IMR-90 (cell line): ENCODE measurements around the gene NEUROG3. TPM values are rescaled to one million over a fixed set of nuclear protein-coding genes. Genes with fewer than 3 reads are reported as not detected.
A peak's percentile ranks its signal among the peaks of the same experiment; 100 is the strongest.

Experiments
- ATAC-seq: fragments of 200-7000 bp; cut with Tn5 transposase; 2 replicates; pipeline ENCODE4 v1.9.1; 2020; ENCODE audit warnings: low read depth, mild to moderate bottlenecking, moderate library complexity
- BruUV-seq: library from RNA; stranded (reverse); fragments of 400-500 nt; replicated peaks from 2 replicates; lab custom pipeline; 2021; lab: Mats Ljungman, UMichigan
- CTCF ChIA-PET: fragments of 300-600 bp; formaldehyde crosslinking; extraction: SDS; loops from one replicate; lab custom pipeline; 2021; ENCODE audit warnings: antibody characterized with exemption; lab: Yijun Ruan, JAX
- POLR2A ChIA-PET: fragments of 300-600 bp; sonication (Branson Sonifier 250); formaldehyde crosslinking; loops from one replicate; lab custom pipeline; 2022; ENCODE audit warnings: antibody characterized with exemption; ENCODE audit not compliant: unreplicated experiment; lab: Charles Lee
- DNase-seq: peaks from one replicate; pipeline ENCODE4 v3.0.0; 2013
- H2AFZ ChIP-seq: replicated peaks from 2 replicates; pipeline ENCODE3; 2013; ENCODE audit warnings: low read length, mild to moderate bottlenecking; ENCODE audit not compliant: poor library complexity
- H2AK5ac ChIP-seq: 2 replicates; pipeline ENCODE4 v1.6.1; 2013; ENCODE audit warnings: low read depth, low read length, inconsistent platforms
- H2AK9ac ChIP-seq: replicated peaks from 2 replicates; pipeline ENCODE3; 2013; ENCODE audit warnings: mild to moderate bottlenecking, low read depth, low read length, moderate library complexity; ENCODE audit not compliant: poor library complexity
- H2BK120ac ChIP-seq: 2 replicates; pipeline ENCODE4 v1.6.1; 2013; ENCODE audit warnings: low read depth, low read length, inconsistent platforms
- H2BK15ac ChIP-seq: 3 replicates; pipeline ENCODE4 v1.6.1; 2013; ENCODE audit warnings: low read depth, low read length, inconsistent platforms
- H2BK20ac ChIP-seq: 2 replicates; pipeline ENCODE4 v1.6.1; 2013; ENCODE audit warnings: low read depth, mild to moderate bottlenecking, inconsistent platforms, low read length, moderate library complexity
- H2BK5ac ChIP-seq: 2 replicates; pipeline ENCODE4 v1.6.1; 2013; ENCODE audit warnings: mild to moderate bottlenecking, low read depth, low read length, inconsistent platforms; ENCODE audit not compliant: poor library complexity, severe bottlenecking
- H3K14ac ChIP-seq: replicated peaks from 2 replicates; pipeline ENCODE4 v1.6.1; 2013; ENCODE audit warnings: low read depth, low read length, inconsistent platforms
- H3K18ac ChIP-seq: 2 replicates; pipeline ENCODE4 v1.6.1; 2013; ENCODE audit warnings: low read depth, low read length, control low read depth
- H3K23ac ChIP-seq: 2 replicates; pipeline ENCODE4 v1.6.1; 2013; ENCODE audit warnings: low read depth, low read length, inconsistent platforms
- H3K27ac ChIP-seq: 2 replicates; pipeline ENCODE4 v1.5.1; 2013; ENCODE audit warnings: mild to moderate bottlenecking, control low read depth, low read length; ENCODE audit not compliant: insufficient read depth
- H3K27me3 ChIP-seq: 2 replicates; pipeline ENCODE4 v1.6.1; 2013; ENCODE audit warnings: low read length; ENCODE audit not compliant: control insufficient read depth, insufficient read depth
- H3K36me3 ChIP-seq: 2 replicates; pipeline ENCODE4 v1.6.1; 2013; ENCODE audit warnings: low read length, mixed read lengths; ENCODE audit not compliant: control insufficient read depth, insufficient read depth
- H3K4ac ChIP-seq: 2 replicates; pipeline ENCODE4 v1.6.1; 2013; ENCODE audit warnings: low read depth, low read length, inconsistent platforms
- H3K4me1 ChIP-seq: 2 replicates; pipeline ENCODE4 v1.6.1; 2013; ENCODE audit warnings: low read length, mixed read lengths; ENCODE audit not compliant: control insufficient read depth, insufficient read depth
- H3K4me2 ChIP-seq: 2 replicates; pipeline ENCODE4 v1.6.1; 2013; ENCODE audit warnings: low read depth, mild to moderate bottlenecking, control low read depth, low read length, moderate library complexity
- H3K4me3 ChIP-seq: 2 replicates; pipeline ENCODE4 v1.5.1; 2013; ENCODE audit warnings: low read depth, mild to moderate bottlenecking, control low read depth, low read length, moderate library complexity; ENCODE audit not compliant: insufficient read depth
- H3K56ac ChIP-seq: 2 replicates; pipeline ENCODE4 v1.6.1; 2013; ENCODE audit warnings: low read length, inconsistent platforms; ENCODE audit not compliant: insufficient read depth; ENCODE audit errors: extremely low read depth
- H3K79me1 ChIP-seq, 2 experiments: 2 replicates each; pipeline ENCODE4 v1.6.1; 2013; ENCODE audit warnings: low read length in 2 of 2, inconsistent platforms in 1 of 2, low read depth in 1 of 2
- H3K9ac ChIP-seq: 2 replicates; pipeline ENCODE4 v1.6.1; 2013; ENCODE audit warnings: low read depth, low read length, control low read depth
- H3K9me1 ChIP-seq: 2 replicates; pipeline ENCODE4 v1.6.1; 2013; ENCODE audit warnings: low read length, inconsistent platforms; ENCODE audit not compliant: insufficient read depth
- H3K9me3 ChIP-seq: 2 replicates; pipeline ENCODE4 v1.6.1; 2013; ENCODE audit warnings: low read length; ENCODE audit not compliant: control insufficient read depth, insufficient read depth
- H4K20me1 ChIP-seq: 2 replicates; pipeline ENCODE4 v1.6.1; 2013; ENCODE audit warnings: low read length, inconsistent platforms; ENCODE audit not compliant: insufficient read depth
- H4K5ac ChIP-seq: 2 replicates; pipeline ENCODE4 v1.6.1; 2013; ENCODE audit warnings: mild to moderate bottlenecking, low read depth, low read length, control low read depth
- H4K8ac ChIP-seq, 2 experiments: 2 replicates each; pipeline ENCODE4 v1.6.1; 2013; ENCODE audit warnings: low read depth in 2 of 2, low read length in 2 of 2, control low read depth in 1 of 2, inconsistent platforms in 1 of 2
- H4K91ac ChIP-seq: 2 replicates; pipeline ENCODE4 v1.6.1; 2013; ENCODE audit warnings: low read depth, low read length, inconsistent platforms; ENCODE audit not compliant: insufficient read depth
- RAD21 ChIP-seq: IDR thresholded peaks from 2 replicates; pipeline ENCODE4 v1.6.1; 2012; ENCODE audit warnings: low read length, improper control_type of control experiment
- RFX5 ChIP-seq: IDR thresholded peaks from 2 replicates; pipeline ENCODE4 v1.8.0; 2012; ENCODE audit warnings: low read depth, mild to moderate bottlenecking, low read length, moderate library complexity
- WGBS, 2 experiments: methylation state at CpG; one replicate each; pipeline versions ENCODE4 v1.1.5 to v1.1.7; 2013; ENCODE audit warnings: missing lambda C conversion rate in 2 of 2; ENCODE audit not compliant: insufficient read length in 1 of 2; ENCODE audit errors: extremely low coverage in 2 of 2; 5-methylcytosine and 5-hydroxymethylcytosine counted together
- dilution Hi-C: fragments of 300-500 bp; cut with HindIII; formaldehyde crosslinking; loops from one replicate; pipeline ENCODE4 v1.14.3; 2018; ENCODE audit warnings: low sequenced_read_pairs; ENCODE audit not compliant: unreplicated experiment
- in situ Hi-C: fragments of 300-500 bp; cut with MboI; formaldehyde crosslinking; loops from 3 replicates; pipeline ENCODE4 v1.14.3; 2019; ENCODE audit warnings: low sequenced_read_pairs, inconsistent platforms, mixed read lengths
- intact Hi-C: fragments of 100-400 bp; cut with micrococcal nuclease; formaldehyde crosslinking; loops from 2 replicates; pipeline ENCODE4 v1.10.0; 2022
- polyA plus RNA-seq, 3 experiments: library from polyadenylated mRNA; depleted of rRNA; stranded (reverse); fragments of >200 nt; gene quantifications; 2 replicates each; pipeline ENCODE4 v1.2.3, GENCODE V29; 2012; ENCODE audit warnings: low replicate concordance in 1 of 3
- total RNA-seq: library from RNA; depleted of rRNA; stranded (reverse); fragments of >200 nt; gene quantifications from 2 replicates; pipeline ENCODE4 v1.2.3, GENCODE V29; 2012
- TF ChIP-seq, protein P1 (sequence below): conservative IDR thresholded peaks from 2 replicates; pipeline ENCODE4 v1.5.1; 2012; ENCODE audit warnings: mild to moderate bottlenecking, low read depth, low read length, improper control_type of control experiment

Gene NEUROG3
- total and polyA plus RNA-seq, 2 of the 4 experiments (the other 2 are of a cell fraction), result not detected

DNA sequence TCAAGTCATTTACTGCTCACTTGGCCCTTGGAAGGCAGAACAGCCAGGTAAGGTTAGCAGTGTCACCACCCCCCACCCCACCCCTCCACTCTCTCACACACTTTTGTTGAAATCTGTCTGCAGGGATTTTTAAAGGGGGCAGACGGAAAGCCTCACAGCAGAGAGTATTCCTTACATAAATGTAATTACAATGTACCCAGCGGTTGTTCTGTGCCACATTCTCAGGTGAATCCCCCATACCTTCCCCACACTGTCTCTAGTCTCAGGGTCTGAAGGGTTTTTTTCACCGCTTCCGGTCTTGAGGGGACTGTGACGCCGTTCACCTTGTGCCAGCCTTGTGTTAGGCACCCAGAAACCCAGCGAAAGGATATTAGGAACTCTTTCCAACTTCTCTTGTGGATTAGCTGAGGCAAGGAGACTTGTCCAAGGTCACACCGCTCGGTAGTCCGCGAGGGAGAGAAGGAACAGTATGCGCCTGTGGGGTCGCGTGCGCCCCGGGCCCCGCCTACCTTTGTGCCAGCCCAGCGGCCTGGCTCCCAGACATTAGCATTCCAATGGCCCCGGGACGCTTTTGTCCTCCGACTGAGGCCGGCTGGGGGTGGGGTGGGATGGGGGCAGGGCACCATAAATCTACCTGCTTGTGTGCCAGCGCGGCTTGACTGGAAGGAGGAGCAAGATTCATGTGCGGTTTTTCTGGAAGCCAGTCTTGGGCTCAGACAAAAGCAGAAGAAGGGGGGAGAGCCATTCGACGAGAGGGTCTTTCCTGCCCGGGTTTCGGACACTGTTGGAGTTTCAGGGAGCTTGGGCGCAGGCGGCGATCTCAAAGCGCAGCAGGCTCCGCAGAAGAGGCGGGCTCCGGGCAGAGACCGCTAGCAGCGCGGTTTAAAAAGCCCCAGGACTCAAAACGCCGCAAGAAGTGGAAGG lies 4.5 kb downstream of the NEUROG3 start (continued):
- TF ChIP-seq, protein P1, sequence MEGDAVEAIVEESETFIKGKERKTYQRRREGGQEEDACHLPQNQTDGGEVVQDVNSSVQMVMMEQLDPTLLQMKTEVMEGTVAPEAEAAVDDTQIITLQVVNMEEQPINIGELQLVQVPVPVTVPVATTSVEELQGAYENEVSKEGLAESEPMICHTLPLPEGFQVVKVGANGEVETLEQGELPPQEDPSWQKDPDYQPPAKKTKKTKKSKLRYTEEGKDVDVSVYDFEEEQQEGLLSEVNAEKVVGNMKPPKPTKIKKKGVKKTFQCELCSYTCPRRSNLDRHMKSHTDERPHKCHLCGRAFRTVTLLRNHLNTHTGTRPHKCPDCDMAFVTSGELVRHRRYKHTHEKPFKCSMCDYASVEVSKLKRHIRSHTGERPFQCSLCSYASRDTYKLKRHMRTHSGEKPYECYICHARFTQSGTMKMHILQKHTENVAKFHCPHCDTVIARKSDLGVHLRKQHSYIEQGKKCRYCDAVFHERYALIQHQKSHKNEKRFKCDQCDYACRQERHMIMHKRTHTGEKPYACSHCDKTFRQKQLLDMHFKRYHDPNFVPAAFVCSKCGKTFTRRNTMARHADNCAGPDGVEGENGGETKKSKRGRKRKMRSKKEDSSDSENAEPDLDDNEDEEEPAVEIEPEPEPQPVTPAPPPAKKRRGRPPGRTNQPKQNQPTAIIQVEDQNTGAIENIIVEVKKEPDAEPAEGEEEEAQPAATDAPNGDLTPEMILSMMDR, result no peak
- no peak for TF ChIP-seq RAD21

DNA sequence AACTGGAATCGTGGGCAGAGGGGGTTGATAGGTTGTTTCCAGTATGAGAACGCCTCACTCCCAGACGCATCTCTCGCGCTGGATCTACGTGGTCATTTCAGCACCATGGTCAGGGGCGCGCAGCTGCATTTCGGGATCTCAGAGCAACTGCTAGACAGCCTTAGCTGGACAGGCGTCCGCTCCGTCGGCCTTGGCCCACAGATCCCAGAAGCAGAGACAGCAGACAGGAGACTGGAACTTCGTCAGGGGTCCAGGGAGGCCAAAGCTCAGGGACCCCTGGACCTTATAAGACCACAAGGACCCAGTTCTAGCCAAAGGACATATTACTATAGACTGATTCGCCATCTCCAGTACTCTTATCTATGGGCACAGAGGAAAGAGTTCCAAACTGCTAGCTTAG lies 5.3 kb downstream of the NEUROG3 start:
- Histone ChIP-seq H3K18ac (no peak overlapping the region), H4K91ac (no peak overlapping the region), H4K8ac (no peak overlapping the region), H3K4me3 (no peak overlapping the region), H2AK5ac (no peak overlapping the region), H3K27me3 (peaks cover 49% of the 10 kb centered on the region), H3K4me1 (no peaks in the 10 kb centered on the region), H3K9me3 (peaks cover 1% of the 10 kb centered on the region; the same call in 1 of the 2 replicates), H3K56ac (no peak overlapping the region), H3K9me1 (no peaks in the 10 kb centered on the region), H2BK15ac (no peak overlapping the region), H3K36me3 (no peaks in the 10 kb centered on the region), H3K14ac (no peak overlapping the region), H2BK20ac (no peak overlapping the region), H2BK120ac (no peak overlapping the region), H3K4ac (no peak overlapping the region), H4K5ac (no peak overlapping the region), H2AFZ (no peak overlapping the region), H3K4me2 (no peak overlapping the region), H3K27ac (no peak overlapping the region), H3K79me1 (no peaks in the 10 kb centered on the region), H2AK9ac (no peak overlapping the region), H3K23ac (no peak overlapping the region), H4K20me1 (no peaks in the 10 kb centered on the region), H3K9ac (no peak overlapping the region), H2BK5ac (no peak overlapping the region)
- peak; percentile 88 for ATAC-seq
- peak; percentile 51 for DNase-seq
- in situ Hi-C loops, result no loop called here
- no peak for TF ChIP-seq RFX5
- CTCF ChIA-PET, result no interaction called here
- intact Hi-C loops, result no loop called here
- dilution Hi-C loops, result no loop called here
- no TSS peak for BruUV-seq
- WGBS, 2 experiments, result 2% methylated on average over 8 of the region's 15 CpGs; no CpG with 5 or more reads in 1 of the 2 experiments
- POLR2A ChIA-PET, result no interaction called here
